ENCODE measurements around the gene PLCH1. TPM values are rescaled to one million over a fixed set of nuclear protein-coding genes. Genes with fewer than 3 reads are reported as not detected.

The PLCH1 gene
- total and polyA plus RNA-seq, 2 donors (not counting 1 experiment from before 2014, with no cell fraction given) = 0.27 TPM; not detected in 1

DNA sequence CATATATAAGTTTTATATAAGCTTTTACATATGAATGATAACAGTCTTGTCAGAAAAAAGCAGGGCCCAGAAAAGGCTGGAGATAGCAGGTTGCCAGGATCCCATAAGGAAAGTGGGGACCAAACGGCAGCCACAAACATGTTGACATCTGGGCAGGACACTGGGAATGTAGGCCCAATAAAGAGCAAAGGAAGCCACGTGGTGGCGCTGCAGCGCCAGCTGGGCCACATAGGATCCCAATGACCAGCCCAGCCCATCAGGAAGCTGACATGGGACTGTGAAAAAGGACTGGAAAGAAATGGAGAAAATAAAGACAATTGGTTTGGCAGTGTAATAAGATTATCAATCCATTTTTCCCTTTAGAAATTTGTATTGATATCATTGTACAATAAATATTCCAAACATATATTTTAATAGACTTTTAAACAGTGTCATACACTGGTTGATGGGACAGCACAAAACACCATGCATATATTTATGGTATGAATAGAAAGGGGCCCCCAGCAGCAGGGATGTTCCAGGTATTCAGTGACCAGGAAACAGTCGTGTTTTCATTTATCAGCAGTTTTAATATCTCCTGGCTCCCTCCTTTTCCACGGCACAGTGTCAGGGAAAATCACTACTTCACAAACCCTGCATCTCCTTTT lies 362.4 kb downstream of the PLCH1 start:
- TF ChIP-seq, protein P1, sequence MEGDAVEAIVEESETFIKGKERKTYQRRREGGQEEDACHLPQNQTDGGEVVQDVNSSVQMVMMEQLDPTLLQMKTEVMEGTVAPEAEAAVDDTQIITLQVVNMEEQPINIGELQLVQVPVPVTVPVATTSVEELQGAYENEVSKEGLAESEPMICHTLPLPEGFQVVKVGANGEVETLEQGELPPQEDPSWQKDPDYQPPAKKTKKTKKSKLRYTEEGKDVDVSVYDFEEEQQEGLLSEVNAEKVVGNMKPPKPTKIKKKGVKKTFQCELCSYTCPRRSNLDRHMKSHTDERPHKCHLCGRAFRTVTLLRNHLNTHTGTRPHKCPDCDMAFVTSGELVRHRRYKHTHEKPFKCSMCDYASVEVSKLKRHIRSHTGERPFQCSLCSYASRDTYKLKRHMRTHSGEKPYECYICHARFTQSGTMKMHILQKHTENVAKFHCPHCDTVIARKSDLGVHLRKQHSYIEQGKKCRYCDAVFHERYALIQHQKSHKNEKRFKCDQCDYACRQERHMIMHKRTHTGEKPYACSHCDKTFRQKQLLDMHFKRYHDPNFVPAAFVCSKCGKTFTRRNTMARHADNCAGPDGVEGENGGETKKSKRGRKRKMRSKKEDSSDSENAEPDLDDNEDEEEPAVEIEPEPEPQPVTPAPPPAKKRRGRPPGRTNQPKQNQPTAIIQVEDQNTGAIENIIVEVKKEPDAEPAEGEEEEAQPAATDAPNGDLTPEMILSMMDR (IDR thresholded peaks at IDR 0.05) = no peak
- TF ChIP-seq EZH2 (IDR thresholded peaks at IDR 0.05; ENCODE audit: borderline replicate concordance, insufficient read depth, low read depth, low read length, poor library complexity, severe bottlenecking) = no peak
- DNase-seq = no peak

DNA sequence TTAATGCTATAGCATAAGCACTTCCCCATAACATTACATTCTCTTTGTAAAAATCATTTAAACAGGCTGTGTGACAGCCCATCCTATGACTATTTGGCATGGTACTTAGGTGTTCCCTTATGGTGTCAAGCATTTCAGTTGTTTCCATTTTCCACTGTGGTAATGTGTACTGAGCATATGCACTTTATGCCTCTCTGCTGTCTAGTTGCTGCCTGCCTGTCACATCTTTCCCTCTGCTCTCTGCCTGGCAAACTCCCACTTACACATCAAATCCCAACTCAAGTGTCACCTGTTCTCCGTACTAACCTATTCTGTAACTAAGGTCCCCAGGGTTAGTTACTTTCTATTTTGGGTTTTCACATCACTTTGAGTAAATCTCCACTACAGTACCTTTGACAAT lies 367.0 kb downstream of the PLCH1 start:
- CTCF ChIA-PET = no interaction called here
- ATAC-seq (ENCODE audit: low read depth) (no peak), DNase-seq (no peak)
- Mint-ChIP-seq H3K27me3 (peaks cover 2% of the 10 kb centered on the region), H3K4me3 (no peak overlapping the region), H3K4me1 (no peaks in the 10 kb centered on the region), H3K9me3 (ENCODE audit: insufficient read depth) (no peaks in the 10 kb centered on the region), H3K27ac (no peak overlapping the region)
- no peak for TF ChIP-seq EZH2 (IDR thresholded peaks at IDR 0.05; ENCODE audit: borderline replicate concordance, insufficient read depth, low read depth, low read length, poor library complexity, severe bottlenecking)
- TF ChIP-seq, protein P1 (IDR thresholded peaks at IDR 0.05) = no peak
- Histone ChIP-seq H3K9ac (ENCODE audit: low read length) (no peak overlapping the region), H3K27me3 (replicated peaks in 1 of 4; ENCODE audit: control extremely low read depth in 1 of 4, control insufficient read depth in 3 of 4, insufficient read depth in 4 of 4, low read length in 3 of 4) (no peaks in the 10 kb centered on the region), H3K4me1 (ENCODE audit: control insufficient read depth in 2 of 2, insufficient read depth in 2 of 2, low read length in 2 of 2) (no peaks in the 10 kb centered on the region), H3K27ac (ENCODE audit: low read length in 2 of 2) (no peak overlapping the region), H3K4me3 (ENCODE audit: control extremely low read depth in 1 of 5, extremely low read depth in 1 of 5, insufficient read depth in 1 of 5, low read depth in 2 of 5, low read length in 4 of 5) (no peak overlapping the region), H2AFZ (ENCODE audit: insufficient read depth, low read depth, low read length, poor library complexity, severe bottlenecking) (no peak overlapping the region), H3K4me2 (replicated peaks; ENCODE audit: low read depth, low read length, poor library complexity, severe bottlenecking) (no peak overlapping the region), H4K20me1 (ENCODE audit: control insufficient read depth, insufficient read depth, low read length, poor library complexity, severe bottlenecking) (no peaks in the 10 kb centered on the region), H3K36me3 (replicated peaks in 1 of 2; ENCODE audit: control extremely low read depth in 1 of 2, control insufficient read depth in 1 of 2, extremely low read depth in 1 of 2, insufficient read depth in 2 of 2, low read length in 1 of 2) (no peaks in the 10 kb centered on the region), H3K9me3 (ENCODE audit: control extremely low read depth in 1 of 3, control insufficient read depth in 2 of 3, insufficient read depth in 1 of 3, low read length in 2 of 3) (no peaks in the 10 kb centered on the region), H3K79me2 (ENCODE audit: control insufficient read depth, insufficient read depth, low read length) (no peaks in the 10 kb centered on the region)
- WGBS (ENCODE audit: insufficient coverage) = no CpG with 5 or more reads among the region's 1 CpG
- intact Hi-C loops (cut with micrococcal nuclease) = no loop called here
- POLR2A ChIA-PET = no interaction called here

More for the DNA sequence above, 362.4 kb downstream of the PLCH1 start:
- ATAC-seq (ENCODE audit: low read depth) = no peak
- Histone ChIP-seq H3K4me1 (ENCODE audit: control insufficient read depth in 2 of 2, insufficient read depth in 2 of 2, low read length in 2 of 2) (no peaks in the 10 kb centered on the region), H3K27ac (ENCODE audit: low read length in 2 of 2) (no peak overlapping the region), H3K79me2 (ENCODE audit: control insufficient read depth, insufficient read depth, low read length) (no peaks in the 10 kb centered on the region), H3K9ac (ENCODE audit: low read length) (no peak overlapping the region), H3K36me3 (replicated peaks in 1 of 2; ENCODE audit: control extremely low read depth in 1 of 2, control insufficient read depth in 1 of 2, extremely low read depth in 1 of 2, insufficient read depth in 2 of 2, low read length in 1 of 2) (no peaks in the 10 kb centered on the region), H3K4me2 (replicated peaks; ENCODE audit: low read depth, low read length, poor library complexity, severe bottlenecking) (no peak overlapping the region), H4K20me1 (ENCODE audit: control insufficient read depth, insufficient read depth, low read length, poor library complexity, severe bottlenecking) (no peaks in the 10 kb centered on the region), H3K9me3 (ENCODE audit: control extremely low read depth in 1 of 3, control insufficient read depth in 2 of 3, insufficient read depth in 1 of 3, low read length in 2 of 3) (no peaks in the 10 kb centered on the region), H2AFZ (ENCODE audit: insufficient read depth, low read depth, low read length, poor library complexity, severe bottlenecking) (no peak overlapping the region), H3K4me3 (ENCODE audit: control extremely low read depth in 1 of 5, extremely low read depth in 1 of 5, insufficient read depth in 1 of 5, low read depth in 2 of 5, low read length in 4 of 5) (no peak overlapping the region), H3K27me3 (replicated peaks in 1 of 4; ENCODE audit: control extremely low read depth in 1 of 4, control insufficient read depth in 3 of 4, insufficient read depth in 4 of 4, low read length in 3 of 4) (no peaks in the 10 kb centered on the region)
- peaks cover 6% of the 10 kb centered on the region for H3K27me3 Mint-ChIP-seq
- H3K4me1 Mint-ChIP-seq = no peaks in the 10 kb centered on the region
- H3K9me3 Mint-ChIP-seq (ENCODE audit: insufficient read depth) = no peaks in the 10 kb centered on the region
- no peak overlapping the region for H3K4me3 Mint-ChIP-seq
- POLR2A ChIA-PET = no interaction called here
- intact Hi-C loops (cut with micrococcal nuclease) = no loop called here
- 81% methylated on average over 6 of the region's 6 CpGs for WGBS (ENCODE audit: insufficient coverage)
- CTCF ChIA-PET = interaction anchor here (0.5 to 1.6 kb wide), 3 partner anchors 30 to 437 kb away, joined by 4 read pairs; no protein-coding TSS in a partner anchor
- no peak overlapping the region for H3K27ac Mint-ChIP-seq

Measured in B cell (primary cell).